ENCODE data around the gene FXYD7. TPM values are rescaled to one million over a fixed set of nuclear protein-coding genes. Genes with fewer than 3 reads are reported as not detected.

Gene FXYD7
- total and polyA plus RNA-seq, 9 of the 15 experiments (the other 6 are each of a cell fraction or from before 2014, with no cell fraction given): 0.10 to 0.80 (median 0.31) TPM; not detected in 3

DNA sequence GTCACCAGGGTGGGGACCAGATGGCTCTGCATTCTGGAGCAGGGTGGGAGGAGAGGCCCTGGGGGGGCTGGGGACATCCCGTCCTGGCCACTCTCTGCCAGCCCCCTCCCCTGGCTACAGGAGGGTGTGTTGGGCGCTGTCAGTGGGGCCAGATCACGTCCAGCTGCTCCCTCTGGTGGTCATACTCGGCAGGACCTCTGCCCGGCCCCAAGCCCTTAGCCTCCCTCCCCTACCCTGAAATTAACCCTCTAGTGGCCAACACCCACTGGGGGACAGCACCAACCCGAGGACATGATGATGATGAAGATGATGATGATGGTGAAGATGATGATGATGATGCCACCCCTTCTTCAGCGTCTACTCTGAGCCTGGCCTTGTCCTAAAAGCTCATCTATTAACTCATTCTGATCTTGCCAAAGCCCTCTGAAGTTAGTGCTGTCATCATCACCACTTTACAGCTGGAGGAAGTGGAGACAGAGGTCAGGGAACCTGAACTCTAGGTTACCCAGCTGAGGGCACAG is 7.6 kb upstream of the FXYD7 start (continued):
- TF ChIP-seq ZNF830 (CRISPR knock-in tag; IDR thresholded peaks at IDR 0.05) (no peak), STAG1 (CRISPR knock-in tag; IDR thresholded peaks at IDR 0.05; ENCODE audit: borderline replicate concordance) (peak; percentile 72; the same call in 1 of the 2 replicates), ZNF584 (CRISPR knock-in tag; IDR thresholded peaks at IDR 0.05; ENCODE audit: low read depth) (no peak), DIDO1 (tag; IDR thresholded peaks at IDR 0.05; ENCODE audit: low read depth) (no peak), ATF1 (CRISPR knock-in tag; IDR thresholded peaks at IDR 0.05) (no peak), ATF1 (tag; IDR thresholded peaks at IDR 0.05) (peak; percentile 41), CREB1 (IDR thresholded peaks at IDR 0.05) (no peak), CREB1 (CRISPR knock-in tag; IDR thresholded peaks at IDR 0.05) (0 out of 2 replicates have a peak, but pooled peaks have one; percentile 40), RBM34 (IDR thresholded peaks at IDR 0.05; ENCODE audit: borderline replicate concordance, insufficient read depth, low read length) (no peak), SREBF2 (CRISPR knock-in tag; IDR thresholded peaks at IDR 0.05) (no peak), CBFA2T3 (IDR thresholded peaks at IDR 0.05) (peak; percentile 10; the same call in 1 of the 2 replicates), SREBF1 (IDR thresholded peaks at IDR 0.05; ENCODE audit: borderline replicate concordance, low read depth, low read length) (no peak), NFIC (IDR thresholded peaks at IDR 0.05) (peak; percentile 49), GABPB1 (CRISPR knock-in tag; IDR thresholded peaks at IDR 0.05) (peak; percentile 48; the same call in 1 of the 2 replicates), LARP7 (IDR thresholded peaks at IDR 0.05) (no peak; the same call in 1 of the 2 replicates), ZNF408 (CRISPR knock-in tag; IDR thresholded peaks at IDR 0.05; ENCODE audit: low read depth) (no peak), NEUROD1 (IDR thresholded peaks at IDR 0.05; ENCODE audit: borderline replicate concordance, low read depth, low read length, partially characterized antibody) (peak; percentile 17), HOXB6 (CRISPR knock-in tag; IDR thresholded peaks at IDR 0.05; ENCODE audit: borderline replicate concordance) (no peak), ESRRB (CRISPR knock-in tag; IDR thresholded peaks at IDR 0.05; ENCODE audit: borderline replicate concordance) (no peak), XRCC3 (IDR thresholded peaks at IDR 0.05) (no peak), ARID2 (IDR thresholded peaks at IDR 0.05) (peak; percentile 76), CXXC5 (CRISPR knock-in tag; IDR thresholded peaks at IDR 0.05) (peak; percentile 23; the same call in 1 of the 2 replicates)
- TF ChIP-seq, protein P1, sequence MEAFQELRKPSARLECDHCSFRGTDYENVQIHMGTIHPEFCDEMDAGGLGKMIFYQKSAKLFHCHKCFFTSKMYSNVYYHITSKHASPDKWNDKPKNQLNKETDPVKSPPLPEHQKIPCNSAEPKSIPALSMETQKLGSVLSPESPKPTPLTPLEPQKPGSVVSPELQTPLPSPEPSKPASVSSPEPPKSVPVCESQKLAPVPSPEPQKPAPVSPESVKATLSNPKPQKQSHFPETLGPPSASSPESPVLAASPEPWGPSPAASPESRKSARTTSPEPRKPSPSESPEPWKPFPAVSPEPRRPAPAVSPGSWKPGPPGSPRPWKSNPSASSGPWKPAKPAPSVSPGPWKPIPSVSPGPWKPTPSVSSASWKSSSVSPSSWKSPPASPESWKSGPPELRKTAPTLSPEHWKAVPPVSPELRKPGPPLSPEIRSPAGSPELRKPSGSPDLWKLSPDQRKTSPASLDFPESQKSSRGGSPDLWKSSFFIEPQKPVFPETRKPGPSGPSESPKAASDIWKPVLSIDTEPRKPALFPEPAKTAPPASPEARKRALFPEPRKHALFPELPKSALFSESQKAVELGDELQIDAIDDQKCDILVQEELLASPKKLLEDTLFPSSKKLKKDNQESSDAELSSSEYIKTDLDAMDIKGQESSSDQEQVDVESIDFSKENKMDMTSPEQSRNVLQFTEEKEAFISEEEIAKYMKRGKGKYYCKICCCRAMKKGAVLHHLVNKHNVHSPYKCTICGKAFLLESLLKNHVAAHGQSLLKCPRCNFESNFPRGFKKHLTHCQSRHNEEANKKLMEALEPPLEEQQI (IDR thresholded peaks at IDR 0.05): no peak
